SK-N-SH treated with all-trans-retinoic acid at 6 μM for 48 hours (cell line): ENCODE results near the gene MICALL2.

Experiments
- ATAC-seq: fragments of 200-7000 bp; cut with Tn5 transposase; 3 replicates; pipeline ENCODE4 v1.9.1; 2020; ENCODE audit warnings: mild to moderate bottlenecking, moderate library complexity
- ARNTL ChIP-seq: fragments of 450-650 bp; formaldehyde crosslinking; IDR thresholded peaks from 2 replicates; pipeline ENCODE4 v1.5.0; 2020; ENCODE audit warnings: low read depth, mild to moderate bottlenecking, moderate library complexity, borderline replicate concordance
- BACH2 ChIP-seq: fragments of 250-450 bp; sonication (Bioruptor Pico); IDR thresholded peaks from 2 replicates; pipeline ENCODE4 v1.9.0; 2021; ENCODE audit warnings: mild to moderate bottlenecking, borderline replicate concordance
- CREB5 ChIP-seq: fragments of 250-450 bp; sonication (Bioruptor Pico); IDR thresholded peaks from 2 replicates; pipeline ENCODE4 v1.5.1; 2020; ENCODE audit warnings: low read depth, mild to moderate bottlenecking, moderate library complexity
- CSDC2 ChIP-seq: fragments of 250-450 bp; sonication (Bioruptor Pico); IDR thresholded peaks from 2 replicates; pipeline ENCODE4 v1.5.0; 2020; ENCODE audit warnings: mild to moderate bottlenecking, moderate library complexity
- ESRRG ChIP-seq: fragments of 250-450 bp; sonication (Bioruptor Pico); IDR thresholded peaks from 2 replicates; pipeline ENCODE4 v1.6.1; 2021; ENCODE audit warnings: mild to moderate bottlenecking
- GLIS3 ChIP-seq: fragments of 250-450 bp; sonication (Bioruptor Pico); IDR thresholded peaks from 2 replicates; pipeline ENCODE4 v1.5.0; 2020; ENCODE audit warnings: mild to moderate bottlenecking, moderate library complexity
- ISL1 ChIP-seq: fragments of 250-450 bp; sonication (Bioruptor Pico); IDR thresholded peaks from 2 replicates; pipeline ENCODE4 v2.1.2; 2022; ENCODE audit warnings: mild to moderate bottlenecking, moderate library complexity
- OSR1 ChIP-seq: fragments of 250-450 bp; sonication (Bioruptor Pico); IDR thresholded peaks from 2 replicates; pipeline ENCODE4 v1.8.0; 2022; ENCODE audit warnings: moderate library complexity, mild to moderate bottlenecking, inconsistent platforms
- POU6F1 ChIP-seq: fragments of 250-450 bp; sonication (Bioruptor Pico); IDR thresholded peaks from 2 replicates; pipeline ENCODE4 v1.8.0; 2021; ENCODE audit warnings: low read depth, mild to moderate bottlenecking, moderate library complexity, borderline replicate concordance
- PPARA ChIP-seq: fragments of 250-450 bp; sonication (Bioruptor Pico); IDR thresholded peaks from 2 replicates; pipeline ENCODE4 v1.5.0; 2020; ENCODE audit warnings: mild to moderate bottlenecking, borderline replicate concordance
- RARB ChIP-seq: fragments of 250-450 bp; sonication (Bioruptor Pico); IDR thresholded peaks from 2 replicates; pipeline ENCODE4 v1.8.0; 2021; ENCODE audit warnings: mild to moderate bottlenecking, moderate library complexity
- SNAI2 ChIP-seq: fragments of 250-450 bp; sonication (Bioruptor Pico); IDR thresholded peaks from 2 replicates; pipeline ENCODE4 v1.5.0; 2020; ENCODE audit warnings: mild to moderate bottlenecking, moderate library complexity
- TCF4 ChIP-seq: fragments of 250-450 bp; sonication (Bioruptor Pico); IDR thresholded peaks from 2 replicates; pipeline ENCODE4 v1.8.0; 2021; ENCODE audit warnings: mild to moderate bottlenecking, moderate library complexity, borderline replicate concordance
- TOX ChIP-seq: fragments of 250-450 bp; sonication (Bioruptor Pico); IDR thresholded peaks from 2 replicates; pipeline ENCODE4 v1.8.0; 2021; ENCODE audit warnings: mild to moderate bottlenecking, moderate library complexity, borderline replicate concordance
- TSHZ2 ChIP-seq: fragments of 250-450 bp; sonication (Bioruptor Pico); IDR thresholded peaks from 2 replicates; pipeline ENCODE4 v1.5.0; 2020; ENCODE audit warnings: mild to moderate bottlenecking, moderate library complexity
- ZC3H10 ChIP-seq: fragments of 250-450 bp; sonication (Bioruptor Pico); IDR thresholded peaks from 2 replicates; pipeline ENCODE4 v1.5.1; 2021; ENCODE audit warnings: mild to moderate bottlenecking, moderate library complexity
- ZFP3 ChIP-seq: fragments of 250-450 bp; sonication (Bioruptor Pico); IDR thresholded peaks from 2 replicates; pipeline ENCODE4 v1.5.0; 2020; ENCODE audit warnings: mild to moderate bottlenecking, moderate library complexity
- ZFP30 ChIP-seq: fragments of 450-650 bp; formaldehyde crosslinking; IDR thresholded peaks from 2 replicates; pipeline ENCODE4 v1.5.0; 2022; ENCODE audit warnings: mild to moderate bottlenecking, moderate library complexity
- ZNF565 ChIP-seq: fragments of 450-650 bp; formaldehyde crosslinking; conservative IDR thresholded peaks from 2 replicates; pipeline ENCODE4 v1.5.0; 2020; ENCODE audit warnings: low read depth, mild to moderate bottlenecking, moderate library complexity
- ZNF70 ChIP-seq: fragments of 450-650 bp; formaldehyde crosslinking; IDR thresholded peaks from 2 replicates; pipeline ENCODE4 v1.5.0; 2020; ENCODE audit warnings: mild to moderate bottlenecking, moderate library complexity
- ZNF8 ChIP-seq: fragments of 450-650 bp; formaldehyde crosslinking; IDR thresholded peaks from 2 replicates; pipeline ENCODE4 v1.5.0; 2020; ENCODE audit warnings: mild to moderate bottlenecking, moderate library complexity
- TF ChIP-seq, protein P1 (sequence below): fragments of 250-450 bp; sonication (Bioruptor Pico); IDR thresholded peaks from 2 replicates; pipeline ENCODE4 v1.5.1; 2021; ENCODE audit warnings: mild to moderate bottlenecking, moderate library complexity
- TF ChIP-seq, protein P2 (sequence below): fragments of 250-450 bp; sonication (Bioruptor Pico); IDR thresholded peaks from 2 replicates; pipeline ENCODE4 v1.8.0; 2020; ENCODE audit warnings: mild to moderate bottlenecking, moderate library complexity, borderline replicate concordance

MICALL2 gene

GRCh38 chr7:1393421-1393820 lies 65.8 kb downstream of the MICALL2 start:
- no peak for TF ChIP-seq ZNF8 (CRISPR knock-in tag)
- ATAC-seq = no peak

- TF ChIP-seq ZC3H10 = no peak
- TF ChIP-seq GLIS3 (CRISPR knock-in tag) = no peak
- TF ChIP-seq ZFP3 (CRISPR knock-in tag) = no peak
- TF ChIP-seq SNAI2 (CRISPR knock-in tag) = no peak
- TF ChIP-seq, protein P1, sequence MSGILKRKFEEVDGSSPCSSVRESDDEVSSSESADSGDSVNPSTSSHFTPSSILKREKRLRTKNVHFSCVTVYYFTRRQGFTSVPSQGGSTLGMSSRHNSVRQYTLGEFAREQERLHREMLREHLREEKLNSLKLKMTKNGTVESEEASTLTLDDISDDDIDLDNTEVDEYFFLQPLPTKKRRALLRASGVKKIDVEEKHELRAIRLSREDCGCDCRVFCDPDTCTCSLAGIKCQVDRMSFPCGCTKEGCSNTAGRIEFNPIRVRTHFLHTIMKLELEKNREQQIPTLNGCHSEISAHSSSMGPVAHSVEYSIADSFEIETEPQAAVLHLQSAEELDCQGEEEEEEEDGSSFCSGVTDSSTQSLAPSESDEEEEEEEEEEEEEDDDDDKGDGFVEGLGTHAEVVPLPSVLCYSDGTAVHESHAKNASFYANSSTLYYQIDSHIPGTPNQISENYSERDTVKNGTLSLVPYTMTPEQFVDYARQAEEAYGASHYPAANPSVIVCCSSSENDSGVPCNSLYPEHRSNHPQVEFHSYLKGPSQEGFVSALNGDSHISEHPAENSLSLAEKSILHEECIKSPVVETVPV (CRISPR knock-in tag) = no peak
- no peak for TF ChIP-seq ARNTL (CRISPR knock-in tag)
- TF ChIP-seq, protein P2, sequence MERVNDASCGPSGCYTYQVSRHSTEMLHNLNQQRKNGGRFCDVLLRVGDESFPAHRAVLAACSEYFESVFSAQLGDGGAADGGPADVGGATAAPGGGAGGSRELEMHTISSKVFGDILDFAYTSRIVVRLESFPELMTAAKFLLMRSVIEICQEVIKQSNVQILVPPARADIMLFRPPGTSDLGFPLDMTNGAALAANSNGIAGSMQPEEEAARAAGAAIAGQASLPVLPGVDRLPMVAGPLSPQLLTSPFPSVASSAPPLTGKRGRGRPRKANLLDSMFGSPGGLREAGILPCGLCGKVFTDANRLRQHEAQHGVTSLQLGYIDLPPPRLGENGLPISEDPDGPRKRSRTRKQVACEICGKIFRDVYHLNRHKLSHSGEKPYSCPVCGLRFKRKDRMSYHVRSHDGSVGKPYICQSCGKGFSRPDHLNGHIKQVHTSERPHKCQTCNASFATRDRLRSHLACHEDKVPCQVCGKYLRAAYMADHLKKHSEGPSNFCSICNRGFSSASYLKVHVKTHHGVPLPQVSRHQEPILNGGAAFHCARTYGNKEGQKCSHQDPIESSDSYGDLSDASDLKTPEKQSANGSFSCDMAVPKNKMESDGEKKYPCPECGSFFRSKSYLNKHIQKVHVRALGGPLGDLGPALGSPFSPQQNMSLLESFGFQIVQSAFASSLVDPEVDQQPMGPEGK (CRISPR knock-in tag) = no peak
- TF ChIP-seq POU6F1 (CRISPR knock-in tag) = no peak
- no peak for TF ChIP-seq ZFP30 (CRISPR knock-in tag)
- no peak for TF ChIP-seq CSDC2 (CRISPR knock-in tag)
- no peak for TF ChIP-seq BACH2 (CRISPR knock-in tag)
- no peak for TF ChIP-seq ESRRG (CRISPR knock-in tag)
- no peak for TF ChIP-seq OSR1 (CRISPR knock-in tag)
- no peak for TF ChIP-seq PPARA (CRISPR knock-in tag)
- no peak for TF ChIP-seq TOX (CRISPR knock-in tag)
- no peak for TF ChIP-seq TSHZ2 (CRISPR knock-in tag)
- no peak for ATAC-seq
Measured at GRCh38 chr7:1392556-1392955, 66.7 kb downstream of the MICALL2 start.

DNA sequence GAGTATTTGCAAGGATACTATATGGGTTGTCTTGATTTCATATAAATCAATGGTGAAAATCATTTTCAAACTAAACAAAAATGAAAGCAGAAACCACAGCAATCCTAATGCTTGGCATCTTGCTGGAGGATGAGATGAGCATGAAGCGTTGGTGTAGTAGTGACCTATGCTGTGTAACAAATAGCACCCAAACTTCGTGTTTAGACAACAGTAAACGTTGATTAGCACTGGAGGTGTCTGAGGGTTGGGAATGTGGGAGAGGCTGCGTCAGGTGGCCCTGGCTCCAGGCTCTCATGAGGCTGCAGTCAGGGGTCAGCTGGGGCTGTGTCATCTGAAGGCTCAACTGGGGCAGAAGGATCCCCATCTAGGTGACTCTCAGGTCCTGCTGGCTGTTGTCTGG lies 67.8 kb downstream of the MICALL2 start:
- no peak for TF ChIP-seq ESRRG (CRISPR knock-in tag)
- TF ChIP-seq ZC3H10 = no peak
- no peak for TF ChIP-seq ZNF565 (CRISPR knock-in tag)
- no peak for TF ChIP-seq ISL1 (CRISPR knock-in tag)
- TF ChIP-seq CSDC2 (CRISPR knock-in tag) = no peak
- TF ChIP-seq ZNF70 (CRISPR knock-in tag) = no peak
- TF ChIP-seq RARB (CRISPR knock-in tag) = no peak
- no peak for TF ChIP-seq TCF4 (CRISPR knock-in tag)
- TF ChIP-seq, all 23 proteins: peak for 0
- no peak for ATAC-seq

GRCh38 chr7:1388703-1389335 lies 70.5 kb downstream of the MICALL2 start:
- ATAC-seq = no peak; the same call in 2 of the 3 replicates
- no peak for TF ChIP-seq RARB (CRISPR knock-in tag)
- TF ChIP-seq BACH2 (CRISPR knock-in tag) = no peak
- TF ChIP-seq, protein P2 (CRISPR knock-in tag) = no peak
- no peak for TF ChIP-seq CSDC2 (CRISPR knock-in tag)
- TF ChIP-seq POU6F1 (CRISPR knock-in tag) = no peak
- TF ChIP-seq GLIS3 (CRISPR knock-in tag) = no peak
- no peak for TF ChIP-seq ZNF70 (CRISPR knock-in tag)
- TF ChIP-seq CREB5 (CRISPR knock-in tag) = no peak
- TF ChIP-seq ZFP3 (CRISPR knock-in tag) = no peak
- TF ChIP-seq ZFP30 (CRISPR knock-in tag) = no peak
- no peak for TF ChIP-seq TCF4 (CRISPR knock-in tag)
- no peak for TF ChIP-seq PPARA (CRISPR knock-in tag)
- TF ChIP-seq ZNF565 (CRISPR knock-in tag) = no peak
